Activated CD4-positive, alpha-beta T cell treated with anti-CD3 and anti-CD28 coated beads, Interleukin-10, Interleukin-2, amounts not matched to agents 100 ng/mL and 50 ng/mL, durations not matched to agents 16 hours and 8 hours (primary cell): ENCODE results near the gene ARMC6.
A peak's percentile ranks its signal among the peaks of the same experiment; 100 is the strongest.
"Not testable (repeated sequence)": the region's sequence is repeated elsewhere in the genome, so short reads cannot be mapped to it uniquely, and the experiment has no call there.

Experiments
- DNase-seq: peaks from one replicate; pipeline ENCODE4 v3.0.0-alpha.2; 2020

ARMC6 gene

DNA sequence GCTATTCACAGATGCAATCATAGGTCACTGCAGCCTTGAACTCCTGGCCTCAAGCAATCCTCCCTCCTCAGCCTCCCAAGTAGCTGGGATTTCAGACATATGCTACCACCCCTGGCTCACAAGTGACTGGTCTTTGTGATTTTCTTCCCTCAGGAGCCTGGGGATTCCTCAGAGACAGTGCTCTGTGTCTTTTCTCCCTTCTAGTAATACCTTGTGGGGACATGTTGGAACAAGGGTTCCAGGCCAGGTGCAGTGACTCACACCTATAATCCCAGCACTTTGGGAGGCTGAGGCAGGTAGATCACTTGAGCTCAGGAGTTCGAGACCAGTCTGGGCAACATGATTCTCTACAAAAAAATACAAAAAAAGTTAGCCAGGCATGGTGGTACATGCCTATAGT is 10.0 kb upstream of the ARMC6 start:
- DNase-seq: not testable (repeated sequence)

DNA sequence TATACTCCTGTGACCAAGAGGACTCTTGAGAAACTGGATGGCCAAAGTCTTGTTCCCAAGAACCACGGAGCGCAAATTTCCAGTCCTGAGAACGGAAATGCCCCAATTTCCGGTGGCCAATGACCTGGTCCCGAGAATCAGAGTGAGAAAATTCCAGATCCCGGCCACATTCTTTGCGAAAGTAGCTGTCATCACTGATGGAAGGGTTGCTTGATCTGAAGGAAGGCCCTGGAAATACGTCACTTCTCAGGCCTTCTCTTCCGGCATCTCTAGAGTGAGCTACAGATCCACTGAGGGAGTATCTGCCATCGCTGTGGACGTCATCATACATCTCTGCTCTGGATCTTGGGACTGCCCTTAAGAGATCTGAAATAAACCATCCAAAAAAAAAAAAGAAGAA is 7.5 kb upstream of the ARMC6 start:
- no peak for DNase-seq

GRCh38 chr19:19026299-19026971 is 7.0 kb upstream of the ARMC6 start:
- no peak for DNase-seq

- DNase-seq: no peak
These were observed 6.2 kb upstream of the ARMC6 start for GRCh38 chr19:19027228-19027627.

- no peak for DNase-seq
These were observed 4.9 kb upstream of the ARMC6 start for GRCh38 chr19:19028526-19028925.

DNA sequence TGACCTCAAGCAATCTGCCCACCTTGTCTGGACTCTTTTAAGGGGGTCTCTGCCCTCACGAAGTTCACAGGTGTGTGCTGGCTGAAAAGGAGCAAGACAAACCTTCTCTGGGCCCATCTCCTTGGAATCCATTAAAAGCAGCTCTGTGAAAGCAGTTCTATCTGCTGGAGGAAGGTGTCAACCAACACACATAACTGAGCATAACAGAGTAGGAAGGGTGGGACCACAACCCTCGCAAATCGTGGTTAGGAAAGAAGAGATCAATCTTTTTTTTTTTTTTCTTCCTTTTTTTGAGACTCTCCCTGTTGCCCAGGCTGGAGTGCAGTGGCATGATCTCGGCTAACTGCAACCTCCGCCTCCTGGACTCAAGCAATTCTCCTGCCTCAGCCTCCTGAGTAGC is 1.5 kb upstream of the ARMC6 start:
- DNase-seq: no peak

- DNase-seq: peak; percentile 94
These were observed 805 bp upstream of the ARMC6 start for GRCh38 chr19:19032420-19033175.

- no peak for DNase-seq
These were observed 302 bp upstream of the ARMC6 start for GRCh38 chr19:19033176-19033425.

DNA sequence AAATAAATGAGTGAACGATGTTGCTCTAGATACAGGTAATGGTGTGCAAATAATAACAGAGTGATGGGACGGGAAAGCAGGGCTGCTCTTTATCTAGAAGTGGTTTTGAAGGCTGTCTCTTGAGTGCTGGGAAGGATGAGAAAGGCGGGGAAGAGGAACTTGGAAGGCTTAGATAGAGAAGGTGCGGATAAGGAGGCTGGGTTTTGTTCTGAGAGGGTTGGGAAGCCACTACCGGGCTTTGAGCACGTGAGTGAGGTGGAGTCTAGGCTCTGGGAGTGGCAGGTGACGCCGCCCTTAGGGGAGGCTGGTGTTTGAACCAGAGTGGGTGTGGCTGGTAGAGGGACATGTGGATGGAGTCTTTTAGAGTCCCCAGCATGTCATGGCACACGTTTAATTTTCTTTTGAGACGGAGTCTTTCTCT is 811 bp downstream of the ARMC6 start:
- DNase-seq: peak; percentile 90

DNA sequence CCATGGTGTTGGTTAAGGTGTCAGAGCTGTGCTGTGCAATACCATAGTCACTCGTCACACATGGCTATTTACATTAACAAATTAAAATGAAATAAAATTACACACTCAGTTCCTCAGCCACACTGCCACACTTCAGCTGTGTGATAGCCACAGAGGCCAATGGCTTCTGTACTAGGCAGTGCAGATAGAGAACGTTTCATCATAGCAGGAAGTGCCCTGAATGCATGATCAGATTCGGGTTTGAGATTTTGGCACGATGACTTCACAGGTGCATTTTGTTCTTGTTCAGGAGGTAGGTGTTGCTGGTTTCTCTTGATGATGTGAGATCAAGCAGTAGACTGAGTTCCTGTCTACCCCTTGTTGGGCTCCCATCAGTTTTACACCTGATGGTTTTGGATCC is 6.5 kb downstream of the ARMC6 start:
- peak; percentile 42 for DNase-seq

GRCh38 chr19:19040417-19040816 is 7.0 kb downstream of the ARMC6 start:
- DNase-seq: no peak

GRCh38 chr19:19042732-19043280 is 9.4 kb downstream of the ARMC6 start:
- no peak for DNase-seq

DNA sequence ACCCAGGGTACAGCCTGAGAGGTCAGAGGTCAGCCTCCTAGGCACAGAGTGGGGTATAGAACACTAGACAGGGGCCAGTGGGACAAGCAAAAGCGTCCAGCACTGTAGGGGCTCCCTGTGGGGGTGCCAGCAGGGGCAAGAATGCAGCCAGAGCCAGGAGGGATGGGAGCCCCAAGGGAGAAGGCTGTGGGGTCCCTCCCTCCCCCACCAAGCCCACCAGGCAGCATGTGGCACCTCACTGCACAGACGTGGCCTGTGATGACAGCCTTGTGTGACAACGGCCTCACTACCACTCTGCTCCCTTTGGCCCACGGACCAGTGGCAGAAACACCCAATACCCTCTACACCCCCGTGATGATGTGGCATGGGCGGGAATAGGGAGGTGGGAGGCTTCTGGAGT is 10.1 kb downstream of the ARMC6 start:
- DNase-seq: no peak

DNA sequence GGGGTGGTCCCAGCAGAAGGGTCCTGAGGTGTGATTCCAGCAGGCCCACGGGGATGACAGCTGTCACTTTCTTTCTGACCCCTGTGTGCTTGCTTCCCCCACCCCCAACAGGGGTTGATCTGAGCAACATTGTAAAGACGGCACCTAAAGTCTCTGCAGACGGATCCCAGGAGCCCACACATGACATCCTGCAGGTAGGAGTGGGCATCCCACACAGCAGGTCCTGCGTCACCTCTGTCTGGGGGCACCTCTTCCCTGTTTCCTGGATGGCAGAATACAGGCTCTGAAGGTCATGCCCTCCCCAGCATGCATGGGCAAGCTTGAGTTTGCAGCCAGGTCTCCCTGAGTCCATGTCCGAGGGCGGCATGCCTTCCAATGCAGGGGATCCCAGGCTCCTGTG is 10.5 kb downstream of the ARMC6 start:
- DNase-seq: no peak

GRCh38 chr19:19049406-19049805 is 16.0 kb downstream of the ARMC6 start:
- no peak for DNase-seq

DNA sequence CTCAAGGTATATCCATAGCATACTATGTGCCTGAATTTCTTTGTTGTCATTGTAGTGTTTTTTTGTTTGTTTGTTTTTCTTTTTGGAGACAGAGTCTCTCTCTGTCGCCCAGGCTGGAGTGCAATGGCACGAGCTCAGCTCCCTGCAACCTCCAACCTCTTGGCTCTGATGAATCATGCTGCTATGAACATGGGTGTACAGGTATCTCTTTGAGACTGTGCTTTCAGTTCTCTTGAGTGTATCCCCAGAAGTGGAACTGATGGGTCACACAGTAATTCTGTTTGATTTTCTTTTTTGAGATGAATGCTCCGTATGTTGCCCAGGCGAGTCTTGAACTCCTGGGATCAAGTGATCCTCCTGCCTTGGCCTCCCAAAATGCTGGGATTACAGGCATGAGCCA is 16.7 kb downstream of the ARMC6 start:
- no peak for DNase-seq

- no peak for DNase-seq
These were observed 17.3 kb downstream of the ARMC6 start for GRCh38 chr19:19050731-19051130.

DNA sequence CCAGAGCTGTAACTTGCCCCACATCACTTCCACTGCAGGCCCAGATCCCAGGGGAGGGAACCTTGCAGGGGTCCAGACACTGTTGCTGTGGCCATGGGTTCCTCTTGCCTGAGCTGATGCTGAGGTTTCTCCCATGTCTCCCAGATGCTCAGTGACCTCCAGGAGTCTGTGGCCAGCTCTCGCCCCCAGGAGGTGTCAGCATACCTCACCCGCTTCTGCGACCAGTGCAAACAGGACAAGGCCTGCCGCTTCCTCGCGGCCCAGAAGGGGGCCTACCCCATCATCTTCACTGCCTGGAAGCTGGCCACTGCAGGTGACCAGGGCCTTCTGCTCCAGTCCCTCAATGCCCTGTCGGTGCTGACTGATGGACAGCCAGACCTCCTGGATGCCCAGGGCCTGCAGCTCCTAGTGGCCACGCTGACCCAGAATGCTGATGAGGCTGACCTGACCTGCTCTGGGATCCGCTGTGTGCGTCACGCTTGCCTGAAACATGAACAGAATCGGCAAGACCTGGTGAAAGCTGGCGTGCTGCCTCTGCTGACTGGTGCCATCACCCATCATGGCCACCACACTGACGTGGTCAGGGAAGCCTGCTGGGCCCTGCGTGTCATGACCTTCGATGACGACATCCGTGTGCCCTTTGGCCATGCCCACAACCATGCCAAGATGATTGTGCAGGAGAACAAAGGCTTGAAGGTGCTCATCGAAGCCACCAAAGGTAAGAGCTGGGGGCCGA is 18.2 kb downstream of the ARMC6 start:
- no peak for DNase-seq

DNA sequence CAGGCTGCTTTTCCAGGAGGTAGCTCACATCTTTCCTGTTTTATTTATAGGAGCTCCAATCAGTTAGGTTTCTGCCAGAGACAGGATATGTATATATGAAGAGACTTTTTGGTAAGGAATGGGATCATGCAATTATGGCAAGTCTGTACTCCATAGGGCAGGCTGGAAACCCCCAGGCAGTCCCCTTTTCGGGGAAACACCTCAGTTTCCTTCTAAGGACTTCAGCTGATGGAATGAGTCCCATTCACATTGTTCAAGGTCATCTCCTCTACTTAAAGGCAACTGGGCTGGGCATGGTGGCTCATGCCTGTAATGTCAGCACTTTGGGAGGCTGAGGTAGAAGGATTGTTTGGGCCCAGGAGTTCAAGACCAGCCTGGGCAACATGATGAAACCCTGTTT is 19.5 kb downstream of the ARMC6 start:
- no peak for DNase-seq

DNA sequence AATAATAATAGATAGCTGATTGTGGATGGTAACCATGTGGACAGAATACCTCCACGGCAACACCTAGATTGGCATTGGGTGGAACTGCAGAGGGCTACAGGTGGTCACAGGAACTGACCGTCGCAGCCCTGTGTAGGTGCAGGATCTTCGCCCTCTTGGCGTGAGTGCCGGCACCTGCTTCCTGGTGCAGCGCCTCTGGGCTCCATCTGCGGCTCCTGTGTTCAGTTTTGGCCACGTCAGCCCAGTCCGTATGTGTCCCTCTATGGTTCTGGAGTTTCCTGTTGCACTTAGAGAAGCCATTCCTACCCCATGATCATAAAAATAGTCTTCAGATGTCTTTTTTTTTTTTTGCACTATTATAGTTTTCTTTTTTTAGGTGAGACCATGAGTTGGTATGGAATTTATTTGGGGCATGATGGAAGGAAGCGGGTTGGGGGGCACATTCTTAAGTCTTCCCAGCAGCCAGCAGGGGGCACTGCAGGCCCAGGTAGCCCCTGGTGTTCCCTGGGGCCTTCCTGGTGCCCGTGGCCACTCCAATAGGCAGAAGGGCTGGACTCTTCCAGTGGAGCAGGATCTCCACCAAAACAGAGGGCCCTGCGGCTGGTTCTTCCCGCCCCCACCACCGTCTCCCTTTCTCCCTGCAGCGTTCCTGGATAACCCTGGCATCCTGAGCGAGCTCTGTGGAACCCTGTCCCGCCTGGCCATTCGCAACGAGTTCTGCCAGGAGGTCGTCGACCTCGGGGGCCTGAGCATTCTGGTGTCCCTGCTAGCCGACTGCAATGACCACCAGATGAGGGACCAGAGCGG is 20.3 kb downstream of the ARMC6 start:
- peak; percentile 43 for DNase-seq

DNA sequence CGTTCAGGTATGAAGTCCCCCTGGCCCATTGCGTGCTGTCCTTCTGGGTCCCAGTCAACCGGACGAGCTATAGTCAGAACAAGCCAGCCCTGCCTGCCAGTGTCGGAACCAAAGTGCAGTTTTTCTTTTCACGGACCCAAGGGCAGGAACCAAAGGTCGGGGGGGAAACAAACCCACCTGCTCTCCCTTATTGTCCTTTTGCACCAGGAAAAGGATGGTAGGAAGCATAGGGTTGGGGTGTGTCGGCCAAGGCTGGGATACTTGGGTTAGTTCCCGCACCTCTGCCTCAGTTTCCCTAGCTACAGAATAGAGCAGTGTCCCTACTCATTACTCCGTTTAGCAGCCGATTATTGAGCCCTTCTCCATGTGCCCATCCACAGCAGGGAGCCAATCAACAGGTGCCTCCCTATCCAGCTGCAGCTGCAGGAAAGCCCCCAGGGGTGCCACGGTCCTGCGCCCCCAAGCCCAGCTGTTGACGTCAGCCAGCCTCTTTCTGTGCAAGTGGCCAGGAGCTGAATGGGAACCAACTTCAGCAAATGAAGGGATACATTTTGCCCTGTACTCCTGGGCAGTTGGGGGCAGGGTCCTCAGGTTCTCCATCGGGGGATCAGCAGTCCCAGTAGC is 21.0 kb downstream of the ARMC6 start:
- no peak for DNase-seq

DNA sequence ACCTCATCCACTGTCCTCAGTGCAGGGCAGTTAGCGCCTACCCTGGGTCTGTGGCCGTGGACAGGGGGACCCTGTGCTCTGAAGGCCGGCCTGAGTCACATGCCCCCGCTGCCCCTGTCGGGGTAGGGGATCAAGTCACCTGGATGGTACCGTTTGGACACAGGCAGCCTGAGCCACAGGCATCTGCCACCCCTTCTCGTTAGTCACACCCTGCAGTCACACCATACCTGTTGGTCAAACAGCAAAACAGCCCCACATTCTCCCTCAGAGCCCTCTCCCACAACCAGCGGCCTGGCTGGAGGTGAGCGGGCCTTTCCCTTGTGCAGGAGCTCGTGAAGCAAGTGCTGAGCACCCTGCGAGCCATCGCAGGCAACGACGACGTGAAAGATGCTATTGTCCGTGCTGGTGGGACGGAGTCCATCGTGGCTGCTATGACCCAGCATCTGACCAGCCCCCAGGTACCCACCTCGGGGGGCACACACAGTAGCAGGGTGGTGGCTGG is 21.6 kb downstream of the ARMC6 start:
- no peak for DNase-seq
